ENCODE results near the gene CEMIP.

GRCh38 chr15:80885016-80885579, 105.9 kb downstream of the CEMIP start:
- TF ChIP-seq POLR2A (IDR thresholded peaks at IDR 0.05; ENCODE audit: low read depth, low read length) = no peak
- TF ChIP-seq CTCF (conservative IDR thresholded peaks at IDR 0.05; ENCODE audit: low read depth, low read length) = no peak
- no peak for TF ChIP-seq FOS (IDR thresholded peaks at IDR 0.05; ENCODE audit: low read depth, low read length)
- no peak for TF ChIP-seq RAD21 (IDR thresholded peaks at IDR 0.05; ENCODE audit: low read length)
- no peak for TF ChIP-seq SMC3 (IDR thresholded peaks at IDR 0.05; ENCODE audit: low read depth, low read length)

Data from IMR-90 (cell line).